B cell (primary cell): ENCODE results near the gene CDC42BPB. TPM values are rescaled to one million over a fixed set of nuclear protein-coding genes. Genes with fewer than 3 reads are reported as not detected.

ENCODE experiments used
- ATAC-seq: fragments of 200-7000 bp; cut with Tn5 transposase; one replicate; pipeline ENCODE4 v1.10.0; 2021; ENCODE audit warnings: low read depth, mild to moderate bottlenecking, moderate number of reproducible peaks, moderate library complexity
- CTCF ChIA-PET: fragments of 350-600 bp; sonication (Branson Sonifier 250); formaldehyde crosslinking; loops from one replicate; lab custom pipeline; 2021; ENCODE audit warnings: antibody characterized with exemption, inconsistent platforms; lab: Charles Lee
- POLR2A ChIA-PET: fragments of 350-600 bp; sonication (Branson Sonifier 250); formaldehyde crosslinking; loops from one replicate; lab custom pipeline; 2021; ENCODE audit warnings: antibody characterized with exemption; lab: Charles Lee
- DNase-seq: peaks from one replicate; pipeline ENCODE4 v3.0.0; 2013
- H2AFZ ChIP-seq: 2 replicates; pipeline ENCODE4 v1.6.1; 2012; ENCODE audit warnings: mild to moderate bottlenecking, low read depth, low read length; ENCODE audit not compliant: insufficient read depth, poor library complexity, severe bottlenecking
- H3K27ac ChIP-seq, 2 donors: 1 replicate in 1 of 2; 2 replicates in 1 of 2; pipeline ENCODE4 v1.5.1; 2012 to 2013; ENCODE audit warnings: low read length in 2 of 2, mild to moderate bottlenecking in 2 of 2, moderate library complexity in 1 of 2
- H3K27me3 ChIP-seq, 4 experiments: fragments of 200-600 bp in 1 of 4; sonication (generic) in 1 of 4; replicated peaks in 1 of 4; 1 replicate in 2 of 4; 2 replicates in 2 of 4; pipeline versions ENCODE4 v1.6.1 to v1.7.0; 2013 to 2016; ENCODE audit warnings: low read length in 3 of 4, mild to moderate bottlenecking in 2 of 4, mixed read lengths in 1 of 4, moderate library complexity in 1 of 4; ENCODE audit not compliant: insufficient read depth in 4 of 4, control insufficient read depth in 3 of 4; ENCODE audit errors: control extremely low read depth in 1 of 4
- H3K36me3 ChIP-seq, 2 experiments: replicated peaks in 1 of 2; 1 replicate in 1 of 2; 2 replicates in 1 of 2; pipeline versions ENCODE4 v1.6.1 to v1.7.1; 2013; ENCODE audit warnings: low read length in 1 of 2; ENCODE audit not compliant: insufficient read depth in 2 of 2, control insufficient read depth in 1 of 2; ENCODE audit errors: control extremely low read depth in 1 of 2, extremely low read depth in 1 of 2
- H3K4me1 ChIP-seq, 2 donors: fragments of 200-600 bp in 1 of 2; sonication (generic) in 1 of 2; 1 replicate in 1 of 2; 2 replicates in 1 of 2; pipeline versions ENCODE4 v1.5.1 to v1.6.1; 2013 to 2017; ENCODE audit warnings: low read length in 2 of 2; ENCODE audit not compliant: control insufficient read depth in 2 of 2, insufficient read depth in 2 of 2
- H3K4me2 ChIP-seq: replicated peaks from 2 replicates; pipeline ENCODE3; 2012; ENCODE audit warnings: mild to moderate bottlenecking, low read depth, low read length; ENCODE audit not compliant: poor library complexity, severe bottlenecking
- H3K4me3 ChIP-seq, 5 experiments: fragments of 200-600 bp in 1 of 5; sonication (generic) in 1 of 5; 1 replicate in 3 of 5; 2 replicates in 2 of 5; pipeline versions ENCODE4 v1.5.1 to v1.7.0; 2011 to 2016; ENCODE audit warnings: low read length in 4 of 5, mild to moderate bottlenecking in 4 of 5, low read depth in 2 of 5, control low read depth in 1 of 5, moderate library complexity in 1 of 5; ENCODE audit not compliant: insufficient read depth in 1 of 5; ENCODE audit errors: control extremely low read depth in 1 of 5, extremely low read depth in 1 of 5
- H3K79me2 ChIP-seq: fragments of 200-600 bp; sonication (generic); one replicate; pipeline ENCODE4 v1.6.0; 2016; ENCODE audit warnings: low read length; ENCODE audit not compliant: control insufficient read depth, insufficient read depth
- H3K9ac ChIP-seq: fragments of 200-600 bp; sonication (generic); 2 replicates; pipeline ENCODE4 v1.6.1; 2017; ENCODE audit warnings: mild to moderate bottlenecking, low read length, moderate library complexity
- H3K9me3 ChIP-seq, 3 donors: one replicate each; pipeline versions ENCODE4 v1.6.1 to v1.7.1; 2013; ENCODE audit warnings: low read length in 2 of 3; ENCODE audit not compliant: control insufficient read depth in 2 of 3, insufficient read depth in 1 of 3; ENCODE audit errors: control extremely low read depth in 1 of 3
- H4K20me1 ChIP-seq: 2 replicates; pipeline ENCODE4 v1.6.0; 2012; ENCODE audit warnings: mild to moderate bottlenecking, low read length; ENCODE audit not compliant: insufficient read depth, control insufficient read depth, poor library complexity, severe bottlenecking
- H3K27ac Mint-ChIP-seq: one replicate; pipeline ENCODE4 v1.8.0; 2021; ENCODE audit warnings: mixed read lengths
- H3K27me3 Mint-ChIP-seq: one replicate; pipeline ENCODE4 v1.8.0; 2021; ENCODE audit warnings: mixed read lengths
- H3K4me1 Mint-ChIP-seq: one replicate; pipeline ENCODE4 v1.8.0; 2021; ENCODE audit warnings: mixed read lengths
- H3K4me3 Mint-ChIP-seq: one replicate; pipeline ENCODE4 v1.8.0; 2021; ENCODE audit warnings: mixed read lengths
- H3K9me3 Mint-ChIP-seq: one replicate; pipeline ENCODE4 v1.8.0; 2022; ENCODE audit warnings: mixed read lengths; ENCODE audit not compliant: insufficient read depth
- EZH2 ChIP-seq: IDR thresholded peaks from 2 replicates; pipeline ENCODE4 v1.6.1; 2012; ENCODE audit warnings: borderline replicate concordance, low read depth, mild to moderate bottlenecking, moderate library complexity, low read length; ENCODE audit not compliant: insufficient read depth, poor library complexity, severe bottlenecking
- WGBS: methylation state at CpG from one replicate; pipeline ENCODE4 v1.1.5; 2013; ENCODE audit warnings: missing lambda C conversion rate; ENCODE audit not compliant: insufficient coverage; 5-methylcytosine and 5-hydroxymethylcytosine counted together
- intact Hi-C: fragments of 100-400 bp; cut with micrococcal nuclease; formaldehyde crosslinking; loops from one replicate; pipeline ENCODE4 v1.10.0; 2022
- polyA plus RNA-seq: library from polyadenylated mRNA; depleted of rRNA; stranded (reverse); fragments of >200 nt; gene quantifications from 2 replicates; pipeline ENCODE4 v1.2.3, GENCODE V29; 2012
- total RNA-seq, 2 donors: library from RNA; stranded (reverse); fragments of 120-200 nt in 1 of 2; gene quantifications; 1 replicate in 1 of 2; 2 replicates in 1 of 2; pipeline versions ENCODE4 v1.2.3 to v1.2.4, GENCODE V29; 2013 to 2022
- TF ChIP-seq, protein P1 (sequence below): fragments of 200-600 bp; IDR thresholded peaks from one replicate; pipeline ENCODE4 v1.8.0; 2022; ENCODE audit warnings: antibody characterized with exemption, mild to moderate bottlenecking

The CDC42BPB gene
- total and polyA plus RNA-seq, 2 donors (not counting 1 experiment from before 2014, with no cell fraction given) = 23.9 to 52.5 TPM

DNA sequence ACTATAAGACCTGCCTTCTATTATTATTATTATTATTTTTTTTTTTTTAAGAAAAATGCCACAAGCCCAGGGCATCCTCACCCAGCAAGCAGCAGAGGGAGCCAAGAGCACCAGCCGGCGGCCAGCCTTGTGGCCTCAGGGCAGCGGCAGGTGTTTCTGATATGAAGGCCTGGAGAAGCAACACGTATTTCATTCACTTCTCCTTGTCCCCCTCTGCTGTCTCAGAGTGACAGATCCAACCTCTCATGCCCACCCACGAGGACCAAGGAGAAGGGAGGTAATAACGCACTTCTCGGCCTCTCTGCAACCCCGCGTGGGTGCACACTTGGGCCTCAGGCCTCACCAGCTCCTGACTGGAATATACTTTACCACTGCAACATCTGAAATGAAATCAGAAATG, 25.4 kb downstream of the CDC42BPB start:
- no peak overlapping the region for H3K4me3 ChIP-seq
- H3K4me2 ChIP-seq = no peak overlapping the region
- Mint-ChIP-seq H3K9me3 (no peaks in the 10 kb centered on the region), H3K4me1 (peaks cover 23% of the 10 kb centered on the region), H3K27me3 (no peaks in the 10 kb centered on the region), H3K4me3 (no peak overlapping the region), H3K27ac (no peak overlapping the region)
- TF ChIP-seq, protein P1, sequence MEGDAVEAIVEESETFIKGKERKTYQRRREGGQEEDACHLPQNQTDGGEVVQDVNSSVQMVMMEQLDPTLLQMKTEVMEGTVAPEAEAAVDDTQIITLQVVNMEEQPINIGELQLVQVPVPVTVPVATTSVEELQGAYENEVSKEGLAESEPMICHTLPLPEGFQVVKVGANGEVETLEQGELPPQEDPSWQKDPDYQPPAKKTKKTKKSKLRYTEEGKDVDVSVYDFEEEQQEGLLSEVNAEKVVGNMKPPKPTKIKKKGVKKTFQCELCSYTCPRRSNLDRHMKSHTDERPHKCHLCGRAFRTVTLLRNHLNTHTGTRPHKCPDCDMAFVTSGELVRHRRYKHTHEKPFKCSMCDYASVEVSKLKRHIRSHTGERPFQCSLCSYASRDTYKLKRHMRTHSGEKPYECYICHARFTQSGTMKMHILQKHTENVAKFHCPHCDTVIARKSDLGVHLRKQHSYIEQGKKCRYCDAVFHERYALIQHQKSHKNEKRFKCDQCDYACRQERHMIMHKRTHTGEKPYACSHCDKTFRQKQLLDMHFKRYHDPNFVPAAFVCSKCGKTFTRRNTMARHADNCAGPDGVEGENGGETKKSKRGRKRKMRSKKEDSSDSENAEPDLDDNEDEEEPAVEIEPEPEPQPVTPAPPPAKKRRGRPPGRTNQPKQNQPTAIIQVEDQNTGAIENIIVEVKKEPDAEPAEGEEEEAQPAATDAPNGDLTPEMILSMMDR = no peak
- TF ChIP-seq EZH2 = no peak
- POLR2A ChIA-PET = no interaction called here
- H4K20me1 ChIP-seq = peaks cover 4% of the 10 kb centered on the region
- intact Hi-C loops = no loop called here
- no peak overlapping the region for H3K9ac ChIP-seq
- WGBS = 79% methylated on average over 5 of the region's 9 CpGs
- H3K27ac ChIP-seq = no peak overlapping the region
- H3K36me3 ChIP-seq = no peaks in the 10 kb centered on the region
- H3K9me3 ChIP-seq = no peaks in the 10 kb centered on the region
- no peak for DNase-seq
- H3K4me1 ChIP-seq = peaks cover 11 to 13% of the 10 kb centered on the region in 2 donors
- CTCF ChIA-PET = interaction anchor here (0.8 kb wide), 1 partner anchor 334 kb away, joined by 3 read pairs; no protein-coding TSS in a partner anchor
- peaks cover 13% of the 10 kb centered on the region for H3K79me2 ChIP-seq
- no peaks in the 10 kb centered on the region for H3K27me3 ChIP-seq
- no peak overlapping the region for H2AFZ ChIP-seq
- ATAC-seq = no peak

DNA sequence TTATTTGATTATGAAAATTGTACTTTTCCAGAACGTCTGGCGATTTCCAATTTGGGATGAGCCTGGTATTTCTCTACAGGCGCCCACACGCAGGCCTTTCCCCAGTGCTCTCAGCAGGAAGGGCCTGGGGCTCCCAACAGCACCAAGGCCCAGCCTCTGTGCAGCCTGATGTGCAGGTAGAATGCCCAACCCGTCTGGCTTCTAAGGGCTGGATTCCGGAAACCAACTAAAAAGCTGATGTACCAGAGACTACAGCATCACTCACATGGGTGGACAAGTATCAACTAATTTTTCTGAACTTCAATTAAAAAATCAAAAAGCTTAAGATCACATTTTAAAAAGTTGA, 25.8 kb downstream of the CDC42BPB start:
- Histone ChIP-seq H3K4me3 (no peak overlapping the region), H3K4me2 (no peak overlapping the region), H3K27ac (no peak overlapping the region), H3K27me3 (no peaks in the 10 kb centered on the region), H2AFZ (no peak overlapping the region), H3K9ac (no peak overlapping the region), H4K20me1 (peaks cover 4% of the 10 kb centered on the region), H3K79me2 (peaks cover 9% of the 10 kb centered on the region), H3K9me3 (no peaks in the 10 kb centered on the region), H3K36me3 (no peaks in the 10 kb centered on the region), H3K4me1 (peaks cover 11 to 13% of the 10 kb centered on the region in 2 donors)
- ATAC-seq (no peak), DNase-seq (no peak)
- Mint-ChIP-seq H3K4me1 (peaks cover 25% of the 10 kb centered on the region), H3K9me3 (no peaks in the 10 kb centered on the region), H3K27me3 (no peaks in the 10 kb centered on the region), H3K27ac (no peak overlapping the region), H3K4me3 (no peak overlapping the region)
- intact Hi-C loops = no loop called here
- CTCF ChIA-PET = no interaction called here
- POLR2A ChIA-PET = no interaction called here
- 100% methylated on average over 6 of the region's 6 CpGs for WGBS
- TF ChIP-seq, protein P1 = no peak
- TF ChIP-seq EZH2 = no peak
